ELF-1 (cell line): Measurements from ENCODE around the gene IKZF1.

Experiments used
- DNase-seq: peaks from one replicate; pipeline ENCODE4 v3.0.0-alpha.2; 2016; ENCODE audit warnings: low read depth, low spot score

Gene IKZF1

DNA sequence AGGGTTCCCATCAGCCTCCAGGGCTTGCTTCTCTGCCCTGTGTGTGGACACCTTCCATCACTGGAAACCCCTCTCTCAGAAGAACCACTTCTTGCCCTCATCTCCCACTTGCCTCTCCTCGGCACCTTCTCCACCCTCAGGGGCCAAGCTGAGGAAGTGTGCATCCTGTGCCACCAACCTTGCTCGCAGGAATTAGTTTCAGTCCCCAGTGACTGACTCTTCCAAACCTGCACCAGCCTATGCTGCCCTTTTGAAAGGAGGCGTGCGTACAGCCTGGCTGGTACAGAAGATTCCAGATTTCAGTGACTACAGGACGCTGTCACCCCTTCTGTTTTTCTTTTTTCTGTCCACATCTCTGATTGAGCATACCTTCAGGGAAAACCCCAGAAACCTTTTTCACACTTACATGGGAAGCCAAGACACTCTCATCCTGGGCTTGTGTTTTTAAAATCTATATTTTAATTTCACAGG lies 67.1 kb downstream of the IKZF1 start:
- no peak for DNase-seq

DNA sequence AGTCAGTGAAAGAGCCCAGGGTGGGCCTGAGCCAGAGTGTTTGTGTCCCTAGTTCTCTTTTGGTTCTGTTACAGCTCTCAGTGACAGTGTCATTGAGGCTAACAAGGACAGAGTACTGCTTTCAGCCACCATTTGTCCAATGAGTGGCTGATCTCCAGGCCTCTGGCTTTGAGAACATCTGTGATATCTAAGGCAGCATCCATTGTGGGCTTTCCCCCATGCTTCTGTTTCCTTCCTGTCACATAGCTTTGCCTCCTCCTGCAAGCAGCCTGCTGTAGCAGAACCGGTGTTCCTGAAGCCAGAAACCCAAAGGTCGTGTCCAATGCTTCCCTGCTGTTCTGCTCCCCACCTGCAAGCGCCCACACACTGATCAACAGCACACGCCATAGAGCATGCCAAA lies 68.4 kb downstream of the IKZF1 start:
- no peak for DNase-seq

DNA sequence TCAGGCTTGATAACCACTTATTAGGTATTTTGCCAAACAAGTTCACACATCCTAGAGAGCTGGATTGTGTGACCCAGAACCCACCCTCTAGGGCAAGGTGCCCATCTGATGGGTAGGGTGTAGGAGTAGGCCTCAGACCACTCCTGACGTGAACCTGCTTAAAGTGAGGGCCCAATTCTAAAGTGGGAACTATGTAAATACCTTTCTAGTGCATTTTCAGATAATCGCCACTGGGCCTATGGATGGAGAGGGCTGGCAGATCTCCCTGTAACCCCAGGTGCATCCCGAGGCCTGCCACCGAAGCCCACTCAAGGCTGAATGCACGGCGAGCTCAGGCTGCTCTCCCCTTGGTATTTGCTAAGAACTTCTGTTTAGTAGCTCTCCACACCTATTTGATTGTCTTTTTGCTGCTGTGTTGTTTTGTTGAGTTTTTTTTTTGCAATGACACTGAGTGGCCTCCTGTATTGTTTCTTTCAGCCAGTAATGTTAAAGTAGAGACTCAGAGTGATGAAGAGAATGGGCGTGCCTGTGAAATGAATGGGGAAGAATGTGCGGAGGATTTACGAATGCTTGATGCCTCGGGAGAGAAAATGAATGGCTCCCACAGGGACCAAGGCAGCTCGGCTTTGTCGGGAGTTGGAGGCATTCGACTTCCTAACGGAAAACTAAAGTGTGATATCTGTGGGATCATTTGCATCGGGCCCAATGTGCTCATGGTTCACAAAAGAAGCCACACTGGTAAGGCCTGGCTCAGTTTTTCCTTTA lies 71.7 kb downstream of the IKZF1 start:
- no peak for DNase-seq

DNA sequence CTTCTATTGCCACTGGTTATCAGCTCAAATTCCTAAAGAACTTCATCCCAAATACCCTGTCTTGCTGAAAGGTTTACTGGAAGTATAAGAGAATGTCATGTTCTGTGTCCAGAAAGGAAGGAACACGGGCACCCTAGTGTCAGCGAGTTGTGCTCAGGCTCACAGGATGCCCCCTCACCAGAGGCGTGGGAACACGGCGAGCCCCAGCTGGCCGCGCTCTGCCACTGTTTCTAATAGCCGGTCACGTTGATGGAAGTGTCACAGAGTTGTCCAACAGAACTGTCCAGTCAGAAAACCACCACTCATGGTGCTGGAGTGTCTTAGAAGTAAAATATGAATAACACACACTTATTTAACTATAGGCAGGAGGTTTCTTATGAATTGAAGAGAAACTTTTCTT lies 72.8 kb downstream of the IKZF1 start:
- no peak for DNase-seq

DNA sequence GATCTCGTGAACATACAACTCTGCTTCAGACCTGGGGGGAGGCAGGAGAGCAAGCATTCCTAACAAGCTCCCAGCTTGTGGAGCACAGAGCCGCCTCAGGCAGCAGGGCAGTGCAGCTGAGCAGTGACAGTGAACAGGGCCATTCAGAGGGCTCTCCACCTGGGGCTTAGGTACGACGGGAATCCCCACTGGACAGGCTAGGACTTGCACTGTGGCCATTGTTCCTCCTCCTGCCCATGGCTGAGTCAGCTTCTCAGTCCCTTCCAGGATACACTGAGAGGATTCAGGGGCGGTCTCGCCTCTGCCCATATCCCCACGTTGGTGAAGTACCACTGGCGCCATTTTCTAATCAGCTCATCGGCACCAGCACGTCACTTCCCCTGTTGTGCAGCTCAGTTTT lies 74.6 kb downstream of the IKZF1 start:
- peak; percentile 91 for DNase-seq

DNA sequence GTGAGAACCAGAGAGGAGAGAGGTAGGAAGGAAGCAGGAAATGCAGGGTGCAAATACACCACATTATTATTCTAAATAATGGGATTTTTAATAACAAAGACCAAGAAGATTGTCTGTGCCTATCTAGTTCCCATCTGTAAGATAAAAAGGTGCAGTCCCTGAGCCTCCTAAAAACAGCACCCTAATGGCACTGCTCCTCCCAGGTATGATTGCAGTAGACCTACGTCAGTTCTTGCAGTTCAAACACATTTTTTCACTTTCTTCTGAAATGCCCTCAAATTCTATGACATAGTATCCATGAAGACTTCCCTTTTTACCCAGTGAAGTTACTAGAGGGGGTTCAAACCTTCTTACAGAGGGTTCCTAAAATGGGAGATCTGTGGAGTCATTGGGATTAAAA lies 75.0 kb downstream of the IKZF1 start:
- DNase-seq = no peak

DNA sequence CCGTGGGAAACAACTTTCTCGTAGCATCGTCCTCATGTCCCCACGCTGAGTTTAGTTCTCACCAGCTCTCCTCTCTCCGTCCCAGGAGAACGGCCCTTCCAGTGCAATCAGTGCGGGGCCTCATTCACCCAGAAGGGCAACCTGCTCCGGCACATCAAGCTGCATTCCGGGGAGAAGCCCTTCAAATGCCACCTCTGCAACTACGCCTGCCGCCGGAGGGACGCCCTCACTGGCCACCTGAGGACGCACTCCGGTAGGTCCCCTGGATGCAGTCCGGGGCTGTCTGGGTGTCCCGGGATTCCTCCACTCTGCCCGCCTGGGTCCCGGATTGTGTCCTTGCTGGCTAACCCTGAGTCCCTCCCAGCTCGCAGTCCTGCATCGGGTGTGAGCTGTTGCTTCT lies 77.9 kb downstream of the IKZF1 start:
- no peak for DNase-seq

DNA sequence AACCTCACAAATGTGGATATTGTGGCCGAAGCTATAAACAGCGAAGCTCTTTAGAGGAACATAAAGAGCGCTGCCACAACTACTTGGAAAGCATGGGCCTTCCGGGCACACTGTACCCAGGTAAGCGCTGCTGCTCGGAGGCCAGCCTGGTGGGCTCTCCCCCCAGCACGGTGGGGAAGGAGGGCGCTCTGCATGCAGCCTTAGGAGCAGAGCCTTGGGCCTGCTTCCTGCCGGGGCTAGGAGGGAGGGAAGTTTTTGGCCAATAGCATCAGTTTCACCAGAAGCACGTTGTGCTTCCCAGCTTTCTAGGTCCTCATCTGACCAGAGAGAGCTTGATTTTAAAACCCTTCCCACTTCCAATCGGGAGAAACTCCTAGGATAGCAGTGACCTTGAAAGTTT lies 82.8 kb downstream of the IKZF1 start:
- DNase-seq = no peak

DNA sequence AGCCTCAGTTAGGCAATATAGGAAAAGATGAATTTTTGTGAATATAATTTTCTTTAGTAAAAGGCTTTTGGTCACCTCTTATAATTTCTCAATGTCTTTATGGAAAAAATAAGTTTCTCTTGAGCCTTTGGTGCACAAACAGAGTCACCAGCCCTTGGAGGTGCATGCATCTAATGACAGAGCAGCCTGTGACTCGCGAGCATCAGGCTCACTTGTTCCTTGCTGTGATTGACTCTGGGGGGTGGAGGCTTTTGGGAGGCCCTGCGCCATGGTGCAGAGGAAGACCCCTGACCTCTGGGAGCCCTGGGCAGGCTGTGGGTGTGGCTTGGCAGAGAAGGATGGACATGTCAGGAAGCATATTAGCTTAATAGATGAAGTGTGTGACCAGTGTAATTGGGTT lies 85.4 kb downstream of the IKZF1 start:
- DNase-seq = no peak

DNA sequence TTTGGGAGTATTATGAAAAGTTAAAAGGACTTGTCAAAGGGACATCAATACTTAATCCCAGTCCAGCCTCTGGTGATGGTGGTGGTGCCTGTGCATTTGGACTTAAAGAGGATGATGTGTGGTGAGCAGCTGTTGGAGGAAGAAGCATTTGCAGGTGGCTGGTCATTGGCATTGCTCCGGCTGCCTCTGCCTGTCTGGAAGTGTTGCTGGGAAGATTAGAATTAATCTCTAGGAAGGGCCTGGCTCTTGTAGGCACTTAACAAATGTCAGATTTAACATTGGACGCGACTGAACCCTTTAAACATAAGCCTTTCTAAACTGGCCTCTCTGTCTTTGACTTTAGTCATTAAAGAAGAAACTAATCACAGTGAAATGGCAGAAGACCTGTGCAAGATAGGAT lies 86.9 kb downstream of the IKZF1 start:
- peak; percentile 37 for DNase-seq

DNA sequence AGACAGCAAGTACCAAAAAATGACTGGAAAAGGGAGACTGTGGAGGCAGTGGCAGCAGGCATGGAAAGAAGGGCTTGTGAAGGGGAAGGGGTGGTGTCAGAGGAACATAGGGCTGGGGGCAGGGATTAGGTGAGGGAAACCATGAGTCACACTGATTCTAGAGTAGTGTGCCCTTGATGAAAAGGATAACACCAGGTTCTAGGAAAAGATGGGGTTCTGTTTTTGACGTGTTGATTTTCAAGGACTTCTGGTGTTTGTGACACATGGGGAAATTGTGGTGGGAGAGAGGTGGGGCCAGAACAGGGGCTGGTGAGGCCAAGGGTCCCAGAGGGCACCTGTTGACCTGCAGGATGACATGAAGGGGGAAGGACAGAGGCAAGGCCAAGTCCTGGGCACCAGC lies 88.6 kb downstream of the IKZF1 start:
- no peak for DNase-seq

DNA sequence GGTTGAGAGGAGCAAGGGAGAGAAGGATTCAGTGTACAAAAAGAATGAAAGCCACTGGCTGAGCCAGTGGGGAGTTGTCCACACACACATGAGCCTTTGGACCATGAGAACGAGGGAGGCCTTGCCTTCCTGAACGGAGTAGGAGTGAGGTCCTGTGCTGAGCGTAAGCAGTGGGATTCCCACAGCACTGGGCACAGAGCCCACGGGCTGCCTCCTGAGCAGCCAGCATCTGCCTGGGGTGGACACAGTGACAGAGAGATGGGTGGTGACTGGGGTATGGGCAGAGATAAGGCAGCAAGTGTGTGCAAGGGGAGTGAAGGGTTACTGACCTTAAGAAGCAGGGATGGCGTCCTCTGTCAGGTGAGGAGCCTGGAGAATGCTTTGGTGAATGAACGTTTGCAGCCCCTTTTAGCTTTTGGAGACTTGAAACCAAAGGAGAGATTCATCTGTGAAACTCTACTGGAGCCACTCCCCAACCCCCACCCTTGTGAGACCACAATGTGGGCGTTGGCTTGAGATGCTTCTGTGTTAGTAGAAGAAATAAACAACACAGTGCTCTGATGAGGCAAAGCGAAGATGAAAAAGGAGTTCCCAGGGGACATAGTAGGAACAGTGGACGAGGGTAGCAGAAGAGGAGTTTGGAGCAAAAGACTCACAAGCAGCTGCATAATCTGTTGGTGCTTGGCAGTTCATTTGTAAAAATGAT lies 89.2 kb downstream of the IKZF1 start:
- no peak for DNase-seq

DNA sequence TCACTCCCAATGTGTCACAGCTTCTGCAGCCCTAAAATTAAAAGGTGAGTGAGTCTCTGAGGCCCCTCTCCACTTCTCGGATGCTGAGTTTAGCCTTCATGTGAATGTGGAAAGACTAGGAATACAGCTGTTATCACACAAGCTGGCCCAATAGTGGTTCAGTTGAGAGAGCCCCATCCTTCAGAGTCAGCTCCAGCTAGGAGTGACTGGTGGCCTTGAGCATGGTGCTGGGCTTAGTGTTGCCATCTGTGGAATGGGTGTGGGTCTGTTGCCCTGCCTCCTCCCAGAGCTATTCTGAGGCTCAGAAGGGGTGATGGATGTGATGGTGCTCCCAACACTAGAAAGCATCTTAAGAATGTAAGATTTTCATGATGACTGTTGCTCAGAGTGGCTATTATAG lies 89.8 kb downstream of the IKZF1 start:
- DNase-seq = no peak

DNA sequence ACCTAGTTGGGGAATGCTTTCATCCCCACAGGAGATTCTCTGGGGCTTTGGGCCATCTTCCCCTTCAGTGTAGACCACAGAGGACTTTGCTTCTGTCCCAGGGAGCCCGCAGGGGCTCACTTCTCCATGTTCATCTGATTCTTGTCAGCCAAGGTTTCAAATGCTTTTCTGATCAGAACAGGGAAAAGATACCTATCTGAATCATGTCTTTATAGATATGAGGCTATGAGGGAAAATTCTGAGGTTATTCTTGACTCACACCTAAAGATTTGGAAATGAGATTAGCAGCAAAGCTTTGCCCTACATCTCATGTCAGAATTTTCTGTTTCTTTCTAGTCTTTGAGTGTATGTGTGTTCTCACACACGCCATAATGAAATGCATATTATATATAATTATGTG lies 92.3 kb downstream of the IKZF1 start:
- no peak for DNase-seq

DNA sequence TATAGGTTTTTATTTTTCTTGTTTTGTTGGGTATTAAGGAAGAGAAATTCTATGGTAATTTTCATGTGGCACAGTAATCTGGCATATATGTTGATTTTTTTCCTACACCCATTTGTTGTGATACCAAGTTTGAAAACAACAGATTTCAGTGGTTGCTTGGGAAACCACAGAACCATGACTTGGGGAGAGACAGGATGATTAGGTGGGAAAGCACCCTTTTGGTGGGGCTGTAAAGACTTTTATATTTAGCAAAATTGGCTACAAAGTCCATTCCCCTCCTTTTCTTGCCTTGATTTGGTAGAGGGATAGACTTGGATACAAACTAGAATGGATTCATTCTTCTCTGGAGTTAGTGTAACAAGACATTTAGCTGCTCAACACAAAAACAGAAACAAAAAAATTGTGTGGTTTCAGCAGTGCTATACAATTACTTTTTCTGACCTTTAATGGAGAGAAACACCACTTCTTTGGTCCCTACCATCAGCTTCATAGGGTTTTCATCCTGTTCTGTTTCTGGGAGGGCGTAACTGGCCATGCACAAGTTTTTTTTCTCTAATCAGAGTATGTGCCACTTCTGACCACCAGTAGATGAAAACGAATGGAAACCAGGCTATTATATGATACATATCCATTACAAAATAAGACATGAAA lies 92.9 kb downstream of the IKZF1 start:
- no peak for DNase-seq

DNA sequence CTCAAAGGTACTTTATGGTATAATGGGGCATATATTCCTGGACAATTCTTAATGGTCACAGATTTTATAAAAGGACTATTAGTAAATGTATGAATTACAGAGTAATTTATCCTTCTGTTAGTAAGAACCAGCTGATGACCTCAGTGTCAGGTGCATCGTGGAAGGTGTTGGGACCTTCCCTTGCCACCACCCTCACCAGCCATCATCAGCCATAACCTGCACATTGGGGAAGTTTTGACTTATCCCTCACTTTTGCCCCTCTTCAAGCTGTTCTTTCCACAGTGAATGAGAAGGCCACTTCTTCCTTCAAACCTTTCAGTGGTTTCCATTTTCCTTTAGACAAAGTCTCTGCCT lies 93.4 kb downstream of the IKZF1 start:
- no peak for DNase-seq

DNA sequence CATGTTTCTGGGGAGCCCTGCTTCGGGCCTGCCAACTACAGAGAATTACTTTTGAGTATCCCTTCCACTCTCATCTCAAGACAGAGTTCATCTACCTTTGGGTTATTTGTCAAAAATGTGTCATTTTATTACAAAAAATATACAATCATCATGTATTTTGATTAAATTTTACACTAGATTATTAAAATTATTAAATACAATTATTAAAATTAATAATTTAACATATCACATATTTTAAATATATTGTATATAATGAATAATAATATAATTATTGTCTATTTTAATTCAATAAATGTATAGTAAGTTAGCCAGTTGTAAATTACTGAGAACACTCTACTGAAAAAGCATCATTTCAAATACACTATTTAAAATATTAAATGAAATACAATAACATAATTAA lies 94.7 kb downstream of the IKZF1 start:
- DNase-seq = no peak

DNA sequence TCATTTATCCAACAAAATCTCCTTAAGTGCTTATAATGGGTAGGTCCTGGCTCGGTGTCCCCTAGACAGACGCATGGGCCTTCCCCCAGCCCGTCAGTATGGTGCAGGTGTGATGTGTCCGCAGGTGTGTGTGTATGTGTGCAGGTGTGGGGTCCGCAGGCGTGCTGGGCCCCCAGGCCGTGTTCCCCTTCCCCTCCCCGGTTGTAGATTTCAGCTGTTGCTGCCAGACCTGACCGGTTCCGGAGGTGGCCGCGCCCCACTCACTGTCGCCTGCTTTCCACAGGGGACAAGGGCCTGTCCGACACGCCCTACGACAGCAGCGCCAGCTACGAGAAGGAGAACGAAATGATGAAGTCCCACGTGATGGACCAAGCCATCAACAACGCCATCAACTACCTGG lies 95.1 kb downstream of the IKZF1 start:
- no peak for DNase-seq

DNA sequence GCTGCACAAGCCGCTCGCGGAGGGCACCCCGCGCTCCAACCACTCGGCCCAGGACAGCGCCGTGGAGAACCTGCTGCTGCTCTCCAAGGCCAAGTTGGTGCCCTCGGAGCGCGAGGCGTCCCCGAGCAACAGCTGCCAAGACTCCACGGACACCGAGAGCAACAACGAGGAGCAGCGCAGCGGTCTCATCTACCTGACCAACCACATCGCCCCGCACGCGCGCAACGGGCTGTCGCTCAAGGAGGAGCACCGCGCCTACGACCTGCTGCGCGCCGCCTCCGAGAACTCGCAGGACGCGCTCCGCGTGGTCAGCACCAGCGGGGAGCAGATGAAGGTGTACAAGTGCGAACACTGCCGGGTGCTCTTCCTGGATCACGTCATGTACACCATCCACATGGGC lies 95.6 kb downstream of the IKZF1 start:
- peak; percentile 32 for DNase-seq

DNA sequence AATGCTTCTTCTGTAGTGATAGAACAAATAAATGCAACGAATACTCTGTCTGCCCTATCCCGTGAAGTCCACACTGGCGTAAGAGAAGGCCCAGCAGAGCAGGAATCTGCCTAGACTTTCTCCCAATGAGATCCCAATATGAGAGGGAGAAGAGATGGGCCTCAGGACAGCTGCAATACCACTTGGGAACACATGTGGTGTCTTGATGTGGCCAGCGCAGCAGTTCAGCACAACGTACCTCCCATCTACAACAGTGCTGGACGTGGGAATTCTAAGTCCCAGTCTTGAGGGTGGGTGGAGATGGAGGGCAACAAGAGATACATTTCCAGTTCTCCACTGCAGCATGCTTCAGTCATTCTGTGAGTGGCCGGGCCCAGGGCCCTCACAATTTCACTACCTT lies 99.9 kb downstream of the IKZF1 start:
- DNase-seq = peak; percentile 10

DNA sequence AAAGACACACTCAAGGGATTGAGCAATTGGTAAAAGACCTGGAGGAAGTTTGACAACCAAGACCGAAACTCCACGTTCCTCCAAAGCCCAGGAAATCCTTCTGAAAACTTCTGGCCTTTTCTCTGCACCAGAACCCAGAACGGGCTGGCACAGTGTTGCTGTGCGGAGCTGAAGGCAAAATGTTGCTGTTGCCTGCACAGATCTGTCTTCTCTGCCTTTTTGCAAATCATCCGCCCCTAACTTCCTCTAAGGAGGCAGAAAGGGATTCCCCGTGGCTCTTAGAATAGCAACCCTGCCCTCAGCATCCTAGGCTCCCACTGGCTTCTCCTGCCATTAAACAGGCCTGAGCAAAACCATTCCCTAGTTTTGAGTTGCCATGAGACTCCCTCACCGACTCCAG lies 100.7 kb downstream of the IKZF1 start:
- no peak for DNase-seq

DNA sequence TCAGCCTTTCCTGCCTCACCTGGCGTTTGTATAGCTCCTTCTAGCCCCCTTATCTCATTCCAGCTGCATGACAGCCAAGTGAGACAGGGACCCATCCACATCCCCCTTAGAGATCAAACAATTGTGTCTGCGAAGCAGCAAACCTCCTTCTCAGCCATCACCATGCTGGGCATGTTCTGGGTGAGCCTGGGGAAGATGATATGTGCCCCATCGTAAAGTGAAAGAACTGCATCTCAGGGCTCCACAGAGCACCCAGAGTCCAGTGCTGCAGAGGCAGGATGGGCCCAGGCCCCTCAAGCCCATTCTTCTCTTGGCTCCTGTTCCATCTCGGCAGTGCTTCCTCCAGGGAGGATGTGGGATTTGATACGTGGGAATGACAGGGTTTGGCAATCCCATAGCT lies 102.4 kb downstream of the IKZF1 start:
- no peak for DNase-seq
